ENCODE results near the gene PIK3R6. TPM values are rescaled to one million over a fixed set of nuclear protein-coding genes. Genes with fewer than 3 reads are reported as not detected.

Gene PIK3R6
- total and polyA plus RNA-seq, 10 of the 15 experiments (the other 5 are each of a cell fraction or from before 2014, with no cell fraction given), result 6.7 to 146 (median 68.2) TPM

DNA sequence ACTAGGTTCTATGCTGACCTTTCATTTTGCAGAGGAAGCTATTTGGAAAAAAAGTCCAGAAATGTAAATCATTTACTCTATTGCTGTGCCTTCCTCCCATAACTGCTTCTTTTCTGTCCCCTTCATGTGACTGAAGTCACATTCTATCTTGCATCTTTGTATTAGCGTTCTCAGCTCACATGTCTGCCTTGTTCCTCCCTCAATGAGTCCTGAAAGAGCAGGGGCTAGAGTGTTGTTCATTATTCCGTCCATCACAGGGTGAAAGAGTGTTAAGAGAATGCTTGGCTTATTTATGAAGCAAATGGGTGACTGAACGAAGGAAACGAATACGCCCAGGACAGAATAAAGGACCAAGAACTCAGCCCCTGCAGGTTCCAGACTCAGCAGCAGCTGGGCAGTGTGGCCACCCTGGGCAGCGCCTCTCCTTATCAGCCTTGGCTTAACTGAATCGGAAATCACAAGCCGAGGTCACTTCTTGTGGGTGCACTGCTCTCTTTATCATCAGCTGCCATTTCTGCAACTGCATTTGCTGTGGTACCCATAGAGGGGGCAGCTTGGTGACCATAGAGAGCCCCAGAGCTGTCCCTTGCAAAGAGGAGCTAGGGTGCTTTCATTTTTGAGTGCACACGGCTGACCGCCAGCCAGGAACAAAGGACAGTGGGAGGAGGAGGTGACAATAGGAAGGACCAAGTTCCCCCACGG, 1.8 kb upstream of the PIK3R6 start:
- in situ Hi-C loops (cut with MboI), result no loop called here
- no peaks in the 10 kb centered on the region for H3K27me3 ChIP-seq (replicated peaks in 1 of 2; ENCODE audit: control insufficient read depth in 2 of 2, insufficient read depth in 2 of 2, low read length in 1 of 2)
- H3K27ac ChIP-seq (ENCODE audit: control insufficient read depth, insufficient read depth), result peak overlapping the region; percentile 16; the same call in 1 of the 2 replicates
- ATAC-seq, result no peak
- TF ChIP-seq TBL1XR1 (IDR thresholded peaks at IDR 0.05; ENCODE audit: low read depth, low read length) (no peak), RELA (IDR thresholded peaks at IDR 0.05; ENCODE audit: borderline replicate concordance, partially characterized antibody) (no peak), JUNB (IDR thresholded peaks at IDR 0.05) (no peak), MTA2 (IDR thresholded peaks at IDR 0.05; ENCODE audit: low read depth) (no peak), HDAC2 (IDR thresholded peaks at IDR 0.05) (no peak), NR2C2 (IDR thresholded peaks at IDR 0.05; ENCODE audit: borderline replicate concordance, control insufficient read depth, insufficient read length, low read depth) (no peak), DPF2 (IDR thresholded peaks at IDR 0.05) (no peak), KAT2A (conservative IDR thresholded peaks at IDR 0.05; ENCODE audit: control insufficient read depth, low read depth, low read length) (no peak), IRF5 (IDR thresholded peaks at IDR 0.05; ENCODE audit: borderline replicate concordance) (no peak), IRF4 (IDR thresholded peaks at IDR 0.05; ENCODE audit: low read depth, low read length) (no peak), RB1 (IDR thresholded peaks at IDR 0.05; ENCODE audit: borderline replicate concordance) (no peak), MTA3 (IDR thresholded peaks at IDR 0.05; ENCODE audit: borderline replicate concordance, low read length) (no peak)
- TF ChIP-seq, protein P1, sequence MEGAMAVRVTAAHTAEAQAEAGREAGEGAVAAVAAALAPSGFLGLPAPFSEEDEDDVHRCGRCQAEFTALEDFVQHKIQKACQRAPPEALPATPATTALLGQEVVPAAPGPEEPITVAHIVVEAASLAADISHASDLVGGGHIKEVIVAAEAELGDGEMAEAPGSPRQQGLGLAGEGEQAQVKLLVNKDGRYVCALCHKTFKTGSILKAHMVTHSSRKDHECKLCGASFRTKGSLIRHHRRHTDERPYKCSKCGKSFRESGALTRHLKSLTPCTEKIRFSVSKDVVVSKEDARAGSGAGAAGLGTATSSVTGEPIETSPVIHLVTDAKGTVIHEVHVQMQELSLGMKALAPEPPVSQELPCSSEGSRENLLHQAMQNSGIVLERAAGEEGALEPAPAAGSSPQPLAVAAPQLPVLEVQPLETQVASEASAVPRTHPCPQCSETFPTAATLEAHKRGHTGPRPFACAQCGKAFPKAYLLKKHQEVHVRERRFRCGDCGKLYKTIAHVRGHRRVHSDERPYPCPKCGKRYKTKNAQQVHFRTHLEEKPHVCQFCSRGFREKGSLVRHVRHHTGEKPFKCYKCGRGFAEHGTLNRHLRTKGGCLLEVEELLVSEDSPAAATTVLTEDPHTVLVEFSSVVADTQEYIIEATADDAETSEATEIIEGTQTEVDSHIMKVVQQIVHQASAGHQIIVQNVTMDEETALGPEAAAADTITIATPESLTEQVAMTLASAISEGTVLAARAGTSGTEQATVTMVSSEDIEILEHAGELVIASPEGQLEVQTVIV (IDR thresholded peaks at IDR 0.05; ENCODE audit: borderline replicate concordance, partially characterized antibody), result no peak
- no peaks in the 10 kb centered on the region for H3K9me3 ChIP-seq (replicated peaks; ENCODE audit: control insufficient read depth, insufficient read depth, low read length)
- H3K79me2 ChIP-seq (ENCODE audit: control insufficient read depth, insufficient read depth, low read length), result peaks cover 42% of the 10 kb centered on the region
- no peak for DNase-seq (ENCODE audit: low read depth, low spot score)
- WGBS (ENCODE audit: insufficient coverage, insufficient replicate concordance, low lambda C conversion rate, missing lambda C conversion rate), result 77% methylated on average over 11 of the region's 11 CpGs
- SMC1A ChIA-PET (ENCODE audit: uncharacterized antibody, unreplicated experiment), result interaction anchor here (0.9 to 10.6 kb wide), 12 partner anchors 10 to 92 kb away, joined by 3 to 132 read pairs (median 6); no protein-coding TSS in a partner anchor
- intact Hi-C loops (cut with micrococcal nuclease; ENCODE audit: unreplicated experiment), result no loop called here
- RAD21 ChIA-PET (ENCODE audit: unreplicated experiment), result interaction anchor here (0.6 to 7.2 kb wide), 12 partner anchors 9 to 129 kb away, joined by 3 to 115 read pairs (median 4); no protein-coding TSS in a partner anchor
- H2AFZ ChIP-seq (ENCODE audit: control insufficient read depth, low read depth, low read length), result no peak overlapping the region
- BruUV-seq (replicated peaks), result no TSS peak
- FAIRE-seq, result no peak
- H3K36me3 ChIP-seq (ENCODE audit: control insufficient read depth in 2 of 2, insufficient read depth in 2 of 2, low read length in 1 of 2), result no peaks in the 10 kb centered on the region; a peak in 2 of 4 replicates
- CTCF ChIA-PET, result interaction anchor here (0.7 to 7.9 kb wide), 5 partner anchors 12 to 128 kb away, joined by 4 to 100 read pairs (median 5); no protein-coding TSS in a partner anchor
- peaks cover 30% of the 10 kb centered on the region for H3K4me1 ChIP-seq (ENCODE audit: control insufficient read depth, insufficient read depth, low read length)
- H3K9ac ChIP-seq (ENCODE audit: control insufficient read depth, insufficient read depth, low read length), result no peak overlapping the region
- H4K20me1 ChIP-seq (ENCODE audit: control insufficient read depth, insufficient read depth), result no peaks in the 10 kb centered on the region
- peak overlapping the region; percentile 40; the same call in 1 of the 2 replicates for H3K4me3 ChIP-seq
- POLR2A ChIA-PET, result interaction anchor here (0.7 to 4.7 kb wide), 8 partner anchors 10 to 62 kb away, joined by 3 to 45 read pairs (median 6); no protein-coding TSS in a partner anchor
- H3K4me2 ChIP-seq (ENCODE audit: control insufficient read depth, insufficient read depth), result peak overlapping the region; percentile 46; the same call in 1 of the 2 replicates

Measured in GM12878 (cell line).